NOMO-1 treated with DMSO at 0.1 percent for 48 hours (cell line): ENCODE measurements around the gene WIPF1.

ENCODE experiments used
- DNase-seq: peaks from one replicate; lab custom pipeline; 2025; ENCODE audit not compliant: unreplicated experiment; lab: John Stamatoyannopoulos, UW

Gene WIPF1

DNA sequence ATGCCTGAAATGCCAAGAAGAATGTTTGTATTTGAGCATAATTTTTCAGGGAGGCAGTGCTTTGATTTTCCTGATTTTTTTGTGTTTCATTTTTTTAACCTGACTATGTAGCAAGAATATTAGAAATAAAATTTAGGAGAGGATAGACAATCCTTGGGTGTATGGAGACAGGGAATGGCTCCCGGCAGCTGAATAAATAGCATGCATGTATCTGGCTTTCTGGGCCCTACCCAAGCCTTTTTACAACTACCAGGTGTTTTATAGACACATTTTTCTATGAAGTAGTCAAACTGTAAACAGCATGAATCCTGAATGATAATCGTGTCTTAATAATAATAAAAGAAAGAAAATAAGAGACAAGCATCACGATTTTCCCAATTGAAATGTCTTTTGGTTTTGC, 52.4 kb downstream of the WIPF1 start:
- no peak for DNase-seq

- DNase-seq, result no peak
These were observed 52.8 kb downstream of the WIPF1 start for GRCh38 chr2:174544802-174545201.

DNA sequence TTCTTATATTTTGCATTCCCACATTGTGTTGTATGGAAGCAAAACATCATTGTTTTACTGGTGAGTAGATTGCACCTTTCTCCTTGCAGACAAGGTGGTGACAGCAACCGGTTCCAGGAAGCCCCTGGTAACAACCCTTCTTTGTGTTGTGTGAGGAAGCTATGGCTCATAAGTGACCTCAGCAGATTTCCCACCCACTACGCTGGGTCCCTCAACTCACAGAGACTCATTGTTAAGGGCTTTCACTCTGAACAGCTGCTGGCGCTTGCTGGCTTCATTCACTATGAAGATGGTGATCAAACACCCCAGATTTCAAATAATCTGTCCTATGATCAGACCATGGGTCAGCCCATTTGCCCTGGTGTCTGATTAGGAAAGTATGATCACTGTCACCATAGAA, 53.4 kb downstream of the WIPF1 start:
- DNase-seq, result no peak

- DNase-seq, result no peak
These were observed 56.7 kb downstream of the WIPF1 start for GRCh38 chr2:174540893-174541292.

DNA sequence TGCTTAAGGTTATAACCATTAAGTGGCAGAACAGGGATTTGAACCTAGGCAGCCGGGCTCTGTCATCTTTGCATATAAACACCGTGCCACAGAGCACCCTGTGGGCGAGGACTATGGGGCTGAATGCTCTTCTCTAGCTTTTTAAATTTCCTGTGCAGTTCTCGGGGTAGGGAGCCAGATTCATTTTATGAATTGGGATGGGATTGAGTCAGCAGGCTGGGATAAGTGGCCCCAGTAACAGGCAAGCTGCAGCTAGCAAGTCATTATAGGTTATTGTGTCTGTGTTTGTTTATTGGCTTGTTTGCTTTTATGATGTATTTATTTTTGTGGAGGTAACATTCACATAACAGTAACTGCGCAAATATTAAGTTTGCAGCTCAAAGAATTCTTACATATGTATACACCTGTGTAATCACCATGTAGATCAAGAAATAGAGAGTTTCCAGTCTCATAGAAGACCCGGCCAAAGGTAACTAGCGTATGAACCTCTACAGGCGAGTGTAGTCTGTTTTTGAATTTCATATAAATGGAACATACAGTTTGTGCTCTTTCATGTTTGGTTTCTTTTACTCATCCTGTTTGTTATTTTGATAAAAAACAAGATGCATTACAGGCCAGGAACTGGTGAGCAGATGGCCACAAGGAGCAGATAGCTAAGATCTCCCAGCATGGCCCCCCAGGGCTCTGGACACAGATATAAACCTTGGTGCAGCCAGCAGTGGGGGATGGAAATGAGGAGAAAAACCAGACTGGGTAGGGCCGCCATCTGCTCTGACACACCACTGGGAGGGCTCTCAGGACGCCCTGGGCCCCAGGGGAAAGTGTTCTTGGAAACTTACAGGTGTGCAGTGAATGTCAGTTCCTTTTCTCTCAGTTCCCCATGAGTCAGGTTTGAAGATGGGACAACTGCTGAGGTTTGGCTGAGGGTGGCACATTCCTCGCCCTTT, 61.6 kb downstream of the WIPF1 start:
- DNase-seq, result no peak

GRCh38 chr2:174535083-174535482, 62.5 kb downstream of the WIPF1 start:
- no peak for DNase-seq

- DNase-seq, result no peak
These were observed 67.7 kb downstream of the WIPF1 start for GRCh38 chr2:174529916-174530315.

DNA sequence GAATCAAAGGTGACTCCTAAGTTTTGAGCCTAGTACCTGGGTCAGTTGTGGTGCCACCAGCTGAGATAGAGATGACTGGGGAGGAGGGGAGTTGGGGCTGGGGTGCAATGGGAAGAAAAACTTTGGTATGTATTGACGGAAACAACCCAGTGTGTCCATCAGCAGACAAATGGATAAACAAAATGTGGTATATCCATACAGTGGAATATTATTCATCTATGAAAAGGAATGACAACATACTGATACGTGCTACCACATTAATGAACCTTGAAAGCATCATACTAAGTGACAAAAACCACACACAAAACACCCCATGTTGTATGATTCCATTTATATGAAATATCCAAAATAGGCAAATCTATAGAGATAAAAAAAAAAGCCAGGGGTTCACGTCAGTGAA, 69.6 kb downstream of the WIPF1 start:
- DNase-seq, result no peak

GRCh38 chr2:174527101-174527721, 70.4 kb downstream of the WIPF1 start:
- DNase-seq, result no peak

- DNase-seq, result peak; percentile 67
These were observed 73.1 kb downstream of the WIPF1 start for GRCh38 chr2:174524527-174524926.

DNA sequence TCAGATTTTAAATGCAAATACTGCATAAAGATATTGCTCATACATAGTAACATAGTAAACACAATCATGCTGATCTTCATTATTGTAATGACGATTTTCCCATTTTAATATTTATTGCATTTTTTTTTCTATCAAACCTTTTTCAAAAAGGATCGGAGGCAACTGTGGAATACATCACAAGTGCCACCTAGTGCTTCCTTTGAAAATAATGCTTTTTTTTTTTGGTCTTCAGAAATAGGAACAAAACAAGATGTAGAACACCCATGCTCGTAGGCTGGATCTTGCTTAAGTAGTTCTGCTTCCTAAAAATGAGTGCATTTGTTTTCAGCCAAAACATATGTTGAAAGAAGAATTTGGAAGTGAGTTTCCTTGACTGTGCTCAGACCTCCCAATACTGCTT, 75.1 kb downstream of the WIPF1 start:
- peak; percentile 79 for DNase-seq

DNA sequence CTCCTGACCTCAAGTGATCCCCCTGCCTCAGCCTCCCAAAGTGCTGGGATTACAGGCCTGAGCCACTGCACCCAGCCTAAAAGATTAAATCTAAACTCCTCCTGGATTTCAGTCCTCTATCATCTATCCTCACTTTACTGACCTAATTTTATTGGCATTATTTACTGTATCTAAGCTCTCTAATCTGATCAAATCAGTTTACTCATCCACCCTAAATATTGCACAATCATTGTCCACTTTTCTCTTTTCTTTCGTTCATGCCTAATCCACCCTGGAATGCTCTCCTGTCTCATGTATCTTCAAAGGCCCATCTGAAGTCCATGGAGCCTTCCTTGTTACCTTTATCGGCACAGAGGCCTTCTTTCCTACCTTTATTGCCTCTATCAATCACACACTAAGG, 79.2 kb downstream of the WIPF1 start:
- no peak for DNase-seq

GRCh38 chr2:174516501-174517378, 80.9 kb downstream of the WIPF1 start:
- DNase-seq, result peak; percentile 47

DNA sequence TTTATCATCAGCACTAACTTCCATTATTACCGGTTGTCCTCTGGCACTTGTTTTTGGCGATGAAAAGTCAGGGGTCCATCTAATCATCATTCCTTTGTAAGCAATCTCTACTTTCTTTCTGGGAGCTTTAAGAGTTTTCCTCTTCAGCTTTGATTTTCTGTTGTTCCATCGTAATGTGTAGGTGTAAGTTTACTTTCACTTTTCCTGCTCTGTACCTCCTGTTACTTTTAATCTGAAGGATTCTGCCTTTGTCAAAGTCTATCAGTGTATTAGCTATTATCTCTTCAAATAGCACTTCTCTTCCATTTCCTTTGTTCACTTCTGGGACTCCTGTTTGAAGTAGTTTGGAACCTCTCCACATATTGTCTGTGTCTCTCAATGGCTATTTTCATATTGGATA, 85.3 kb downstream of the WIPF1 start:
- no peak for DNase-seq

GRCh38 chr2:174511580-174512260, 85.9 kb downstream of the WIPF1 start:
- no peak for DNase-seq

DNA sequence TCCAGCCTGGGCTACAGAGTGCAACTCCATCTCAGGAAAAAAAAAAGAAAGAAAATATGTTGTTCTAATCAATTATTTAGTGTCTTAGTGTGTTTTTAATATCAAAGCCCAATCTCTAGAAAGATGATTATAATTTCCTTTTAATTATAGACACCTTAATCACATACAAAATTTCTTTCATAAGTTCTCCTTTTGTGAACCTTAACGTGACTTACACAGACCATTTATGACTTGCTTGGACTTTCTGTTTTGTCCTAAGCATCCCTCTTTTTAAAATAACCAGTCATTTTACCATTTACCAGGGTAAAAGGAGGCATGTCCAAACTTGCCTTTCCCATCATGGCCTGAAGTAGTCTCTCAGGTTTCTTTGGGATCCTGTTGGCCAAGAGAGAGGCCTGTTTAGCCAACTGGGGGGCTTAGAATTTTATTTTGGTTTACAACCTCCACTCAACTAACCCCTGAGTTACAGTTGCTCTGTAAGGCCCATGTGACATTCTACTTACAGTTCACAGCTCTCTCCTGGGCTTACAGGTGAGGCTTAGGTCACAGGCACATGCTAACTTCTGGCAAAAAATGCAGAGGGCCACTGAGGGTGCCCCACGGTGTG, 86.9 kb downstream of the WIPF1 start:
- DNase-seq, result no peak
